Dendritic cell treated with granulocyte-macrophage colony-stimulating factor and Interleukin-4, amounts not matched to agents 40 ng/mL and 50 ng/mL, for 4 days (primary cell): ENCODE results near the gene TNFRSF21.

Experiments used
- H3K27ac Mint-ChIP-seq: one replicate; pipeline ENCODE4 v1.8.0; 2022; ENCODE audit warnings: mild to moderate bottlenecking, mixed read lengths
- H3K27me3 Mint-ChIP-seq: one replicate; pipeline ENCODE4 v1.8.0; 2022; ENCODE audit warnings: mild to moderate bottlenecking, mixed read lengths
- H3K36me3 Mint-ChIP-seq: one replicate; pipeline ENCODE4 v1.8.0; 2022; ENCODE audit warnings: low read depth, mixed read lengths
- H3K4me1 Mint-ChIP-seq: one replicate; pipeline ENCODE4 v1.8.0; 2022; ENCODE audit warnings: low read depth, mixed read lengths
- H3K4me3 Mint-ChIP-seq: one replicate; pipeline ENCODE4 v1.8.0; 2022; ENCODE audit warnings: mild to moderate bottlenecking, moderate library complexity, mixed read lengths
- H3K9me3 Mint-ChIP-seq: one replicate; pipeline ENCODE4 v1.8.0; 2022; ENCODE audit warnings: mixed read lengths
- intact Hi-C: fragments of 100-400 bp; cut with micrococcal nuclease; formaldehyde crosslinking; loops from one replicate; pipeline ENCODE4 v1.15.0; 2022

The TNFRSF21 gene

GRCh38 chr6:47197682-47198640 is 111.7 kb downstream of the TNFRSF21 start:
- no peaks in the 10 kb centered on the region for H3K36me3 Mint-ChIP-seq
- intact Hi-C loops, result no loop called here
- peaks cover 22% of the 10 kb centered on the region for H3K27me3 Mint-ChIP-seq
- H3K27ac Mint-ChIP-seq, result no peak overlapping the region
- H3K9me3 Mint-ChIP-seq, result no peaks in the 10 kb centered on the region
- no peak overlapping the region for H3K4me3 Mint-ChIP-seq
- H3K4me1 Mint-ChIP-seq, result peaks cover 12% of the 10 kb centered on the region

GRCh38 chr6:47196113-47196512 is 113.6 kb downstream of the TNFRSF21 start:
- intact Hi-C loops, result no loop called here
- Mint-ChIP-seq H3K27ac (no peak overlapping the region), H3K4me3 (no peak overlapping the region)

GRCh38 chr6:47195011-47195650 is 114.6 kb downstream of the TNFRSF21 start:
- Mint-ChIP-seq H3K27me3 (peaks cover 17% of the 10 kb centered on the region), H3K9me3 (no peaks in the 10 kb centered on the region), H3K36me3 (no peaks in the 10 kb centered on the region), H3K27ac (no peak overlapping the region), H3K4me1 (peaks cover 10% of the 10 kb centered on the region), H3K4me3 (no peak overlapping the region)
- intact Hi-C loops, result no loop called here

More at GRCh38 chr6:47196113-47196512, 113.6 kb downstream of the TNFRSF21 start:
- no peaks in the 10 kb centered on the region for H3K9me3 Mint-ChIP-seq
- H3K4me1 Mint-ChIP-seq, result peaks cover 10% of the 10 kb centered on the region
- H3K36me3 Mint-ChIP-seq, result no peaks in the 10 kb centered on the region
- peaks cover 20% of the 10 kb centered on the region for H3K27me3 Mint-ChIP-seq

GRCh38 chr6:47188588-47189021 is 121.1 kb downstream of the TNFRSF21 start:
- peaks cover 21% of the 10 kb centered on the region for H3K27me3 Mint-ChIP-seq
- intact Hi-C loops, result no loop called here
- no peaks in the 10 kb centered on the region for H3K36me3 Mint-ChIP-seq
- H3K9me3 Mint-ChIP-seq, result no peaks in the 10 kb centered on the region
- H3K4me3 Mint-ChIP-seq, result no peak overlapping the region
- H3K27ac Mint-ChIP-seq, result no peak overlapping the region
- H3K4me1 Mint-ChIP-seq, result no peaks in the 10 kb centered on the region

- no peak overlapping the region for H3K27ac Mint-ChIP-seq
- no peaks in the 10 kb centered on the region for H3K9me3 Mint-ChIP-seq
- no peaks in the 10 kb centered on the region for H3K4me1 Mint-ChIP-seq
- H3K36me3 Mint-ChIP-seq, result no peaks in the 10 kb centered on the region
- H3K4me3 Mint-ChIP-seq, result no peak overlapping the region
- peaks cover 21% of the 10 kb centered on the region for H3K27me3 Mint-ChIP-seq
- intact Hi-C loops, result no loop called here
Observed at GRCh38 chr6:47187893-47188587, 121.7 kb downstream of the TNFRSF21 start.

GRCh38 chr6:47187113-47187512 is 122.6 kb downstream of the TNFRSF21 start:
- intact Hi-C loops, result no loop called here
- Mint-ChIP-seq H3K9me3 (no peaks in the 10 kb centered on the region), H3K4me1 (no peaks in the 10 kb centered on the region), H3K27me3 (peaks cover 20% of the 10 kb centered on the region), H3K36me3 (no peaks in the 10 kb centered on the region), H3K27ac (no peak overlapping the region), H3K4me3 (no peak overlapping the region)

GRCh38 chr6:47182291-47182957 is 127.3 kb downstream of the TNFRSF21 start:
- no peaks in the 10 kb centered on the region for H3K9me3 Mint-ChIP-seq
- H3K27ac Mint-ChIP-seq, result no peak overlapping the region
- intact Hi-C loops, result no loop called here
- peaks cover 24% of the 10 kb centered on the region for H3K27me3 Mint-ChIP-seq
- no peaks in the 10 kb centered on the region for H3K4me1 Mint-ChIP-seq
- H3K4me3 Mint-ChIP-seq, result no peak overlapping the region
- H3K36me3 Mint-ChIP-seq, result no peaks in the 10 kb centered on the region

GRCh38 chr6:47181681-47182080 is 128.0 kb downstream of the TNFRSF21 start:
- Mint-ChIP-seq H3K27me3 (peaks cover 24% of the 10 kb centered on the region), H3K27ac (no peak overlapping the region)

More at GRCh38 chr6:47181681-47182080, 128.0 kb downstream of the TNFRSF21 start:
- no peaks in the 10 kb centered on the region for H3K9me3 Mint-ChIP-seq
- H3K4me3 Mint-ChIP-seq, result no peak overlapping the region
- intact Hi-C loops, result no loop called here
- no peaks in the 10 kb centered on the region for H3K4me1 Mint-ChIP-seq
- no peaks in the 10 kb centered on the region for H3K36me3 Mint-ChIP-seq
